Measurements from ENCODE around the gene SEMA6A.

- TF ChIP-seq EP300 (IDR thresholded peaks at IDR 0.05; ENCODE audit: low read depth) (no peak), POLR2A (IDR thresholded peaks at IDR 0.05) (no peak), POLR2AphosphoS5 (IDR thresholded peaks at IDR 0.05) (no peak)
- TF ChIP-seq, protein P1, sequence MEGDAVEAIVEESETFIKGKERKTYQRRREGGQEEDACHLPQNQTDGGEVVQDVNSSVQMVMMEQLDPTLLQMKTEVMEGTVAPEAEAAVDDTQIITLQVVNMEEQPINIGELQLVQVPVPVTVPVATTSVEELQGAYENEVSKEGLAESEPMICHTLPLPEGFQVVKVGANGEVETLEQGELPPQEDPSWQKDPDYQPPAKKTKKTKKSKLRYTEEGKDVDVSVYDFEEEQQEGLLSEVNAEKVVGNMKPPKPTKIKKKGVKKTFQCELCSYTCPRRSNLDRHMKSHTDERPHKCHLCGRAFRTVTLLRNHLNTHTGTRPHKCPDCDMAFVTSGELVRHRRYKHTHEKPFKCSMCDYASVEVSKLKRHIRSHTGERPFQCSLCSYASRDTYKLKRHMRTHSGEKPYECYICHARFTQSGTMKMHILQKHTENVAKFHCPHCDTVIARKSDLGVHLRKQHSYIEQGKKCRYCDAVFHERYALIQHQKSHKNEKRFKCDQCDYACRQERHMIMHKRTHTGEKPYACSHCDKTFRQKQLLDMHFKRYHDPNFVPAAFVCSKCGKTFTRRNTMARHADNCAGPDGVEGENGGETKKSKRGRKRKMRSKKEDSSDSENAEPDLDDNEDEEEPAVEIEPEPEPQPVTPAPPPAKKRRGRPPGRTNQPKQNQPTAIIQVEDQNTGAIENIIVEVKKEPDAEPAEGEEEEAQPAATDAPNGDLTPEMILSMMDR (IDR thresholded peaks at IDR 0.05), result no peak
Measured at GRCh38 chr5:116482394-116482793, 92.2 kb downstream of the SEMA6A start.

Measured in transverse colon (tissue), 4 donors.